WTC11 (cell line): ENCODE data around the gene LENG9.

Experiments
- CREM ChIP-seq: sonication (generic); formaldehyde crosslinking; IDR thresholded peaks from 2 replicates; pipeline ENCODE4 v1.8.1; 2022; ENCODE audit warnings: mild to moderate bottlenecking, missing genetic modification reagents, moderate library complexity
- CTCF ChIP-seq: fragments of 200-600 bp; IDR thresholded peaks from 2 replicates; pipeline ENCODE4 v1.8.0; 2022; ENCODE audit warnings: antibody characterized with exemption
- E2F5 ChIP-seq: sonication (generic); formaldehyde crosslinking; IDR thresholded peaks from 2 replicates; pipeline ENCODE4 v1.8.1; 2022; ENCODE audit warnings: mild to moderate bottlenecking, moderate library complexity, missing genetic modification reagents
- IRF2 ChIP-seq: sonication (generic); formaldehyde crosslinking; IDR thresholded peaks from 2 replicates; pipeline ENCODE4 v1.8.0; 2022; ENCODE audit warnings: low read depth, missing genetic modification reagents, borderline replicate concordance
- MAX ChIP-seq: sonication (generic); formaldehyde crosslinking; IDR thresholded peaks from 2 replicates; pipeline ENCODE4 v1.8.0; 2022; ENCODE audit warnings: mild to moderate bottlenecking, missing genetic modification reagents
- NR2C2 ChIP-seq: sonication (generic); formaldehyde crosslinking; IDR thresholded peaks from 2 replicates; pipeline ENCODE4 v1.8.0; 2022; ENCODE audit warnings: mild to moderate bottlenecking, missing genetic modification reagents
- RELA ChIP-seq: sonication (generic); formaldehyde crosslinking; IDR thresholded peaks from 2 replicates; pipeline ENCODE4 v1.8.1; 2022; ENCODE audit warnings: missing genetic modification reagents, mild to moderate bottlenecking, borderline replicate concordance
- SP1 ChIP-seq: sonication (generic); formaldehyde crosslinking; conservative IDR thresholded peaks from 2 replicates; pipeline ENCODE4 v1.8.1; 2022; ENCODE audit warnings: missing genetic modification reagents
- ZBTB21 ChIP-seq: sonication (generic); formaldehyde crosslinking; IDR thresholded peaks from 2 replicates; pipeline ENCODE4 v1.8.1; 2023; ENCODE audit warnings: mild to moderate bottlenecking, missing genetic modification reagents, borderline replicate concordance
- ZMAT4 ChIP-seq: fragments of 250-450 bp; sonication (Bioruptor Pico); IDR thresholded peaks from 2 replicates; pipeline ENCODE4 v1.9.0; 2021; ENCODE audit warnings: mild to moderate bottlenecking
- ZNF416 ChIP-seq: fragments of 250-450 bp; sonication (Bioruptor Pico); IDR thresholded peaks from 2 replicates; pipeline ENCODE4 v1.9.0; 2021; ENCODE audit warnings: mild to moderate bottlenecking, inconsistent platforms
- ZNF425 ChIP-seq: fragments of 250-450 bp; sonication (Bioruptor Pico); conservative IDR thresholded peaks from 2 replicates; pipeline ENCODE4 v1.9.0; 2021; ENCODE audit warnings: mild to moderate bottlenecking

GRCh38 chr19:54470991-54471782 is 7.6 kb upstream of the LENG9 start:
- no peak for TF ChIP-seq CTCF
- TF ChIP-seq ZBTB21 (CRISPR knock-in tag), result no peak
- TF ChIP-seq ZNF416 (CRISPR knock-in tag), result no peak
- TF ChIP-seq CREM, result no peak; the same call in 1 of the 2 replicates
- 0 out of 2 replicates have a peak, but pooled peaks have one; percentile 37 for TF ChIP-seq NR2C2 (CRISPR knock-in tag)
- no peak for TF ChIP-seq IRF2 (CRISPR knock-in tag)
- no peak for TF ChIP-seq SP1 (CRISPR knock-in tag)
- peak; percentile 56; the same call in 1 of the 2 replicates for TF ChIP-seq E2F5 (CRISPR knock-in tag)
- no peak for TF ChIP-seq ZNF425 (CRISPR knock-in tag)
- TF ChIP-seq ZMAT4 (CRISPR knock-in tag), result no peak
- peak; percentile 91 for TF ChIP-seq MAX (CRISPR knock-in tag)
- no peak for TF ChIP-seq RELA (CRISPR knock-in tag)
